T follicular helper cell (primary cell): ENCODE measurements around the gene DTD1.

Experiments
- DNase-seq: peaks from one replicate; pipeline ENCODE4 v3.0.0-alpha.2; 2020; ENCODE audit warnings: low read depth

Gene DTD1

GRCh38 chr20:18702736-18703135 is 114.9 kb downstream of the DTD1 start:
- DNase-seq = no peak

DNA sequence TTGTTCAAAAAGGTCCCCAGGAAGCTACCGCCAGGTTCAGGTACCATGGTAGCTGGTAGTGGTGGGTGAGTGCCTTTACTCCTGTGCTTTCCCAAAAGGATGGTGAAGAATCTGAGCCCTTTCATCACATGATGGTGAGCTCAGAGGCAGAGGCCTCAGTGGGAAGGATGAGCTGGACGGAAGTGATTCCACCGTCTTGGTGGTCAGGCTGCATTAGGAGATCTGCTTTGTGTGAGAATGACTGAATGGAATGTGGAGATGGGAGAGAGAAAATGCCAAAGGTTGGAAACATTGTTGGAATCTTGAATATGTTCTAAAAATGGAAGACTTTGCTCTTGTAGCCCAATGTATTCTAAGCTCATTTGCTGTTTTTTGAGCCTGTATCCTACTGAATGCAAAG is 117.6 kb downstream of the DTD1 start:
- DNase-seq = no peak

- DNase-seq = no peak
Measured at GRCh38 chr20:18705910-18706309, 118.1 kb downstream of the DTD1 start.

- DNase-seq = no peak
Measured at GRCh38 chr20:18712131-18712530, 124.3 kb downstream of the DTD1 start.

DNA sequence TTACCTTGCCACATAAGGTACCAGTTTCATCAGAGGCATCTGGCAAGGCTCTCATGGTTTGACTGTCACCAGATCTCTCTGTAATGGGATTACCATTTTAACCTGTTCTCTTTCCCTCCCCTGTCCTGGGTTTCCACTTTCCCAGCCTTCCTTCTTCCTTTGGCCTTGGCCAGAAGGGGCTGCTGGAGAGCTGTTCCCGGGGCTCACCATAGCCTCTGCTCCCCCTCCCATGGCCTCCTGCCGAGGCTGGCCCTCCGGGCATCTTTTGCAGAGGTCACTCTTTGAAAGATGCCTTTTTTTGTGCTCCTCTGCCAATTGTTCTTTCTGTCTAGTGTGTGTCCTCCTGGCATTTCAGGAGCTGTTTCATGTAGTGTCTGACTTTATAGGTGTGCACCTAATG is 125.0 kb downstream of the DTD1 start:
- DNase-seq = no peak

GRCh38 chr20:18715564-18715963 is 127.7 kb downstream of the DTD1 start:
- no peak for DNase-seq

DNA sequence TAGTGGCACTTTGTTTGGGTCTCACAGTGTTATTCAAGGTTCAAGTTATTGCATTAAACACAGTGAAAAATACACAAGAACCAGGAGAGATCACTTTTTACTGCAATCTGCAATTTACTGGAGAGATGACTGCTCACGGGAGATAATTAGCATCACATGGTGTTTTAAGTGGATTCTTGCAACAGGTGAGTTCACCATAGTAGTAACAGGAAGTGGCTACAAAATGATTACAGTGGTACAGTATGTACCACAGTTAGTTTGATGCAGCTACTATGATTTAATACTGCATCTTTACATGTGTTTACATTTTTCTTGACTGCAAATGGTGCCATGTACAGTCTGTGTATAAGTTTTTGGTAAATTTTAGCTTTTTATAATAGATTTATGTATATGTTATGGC is 129.2 kb downstream of the DTD1 start:
- DNase-seq = no peak

DNA sequence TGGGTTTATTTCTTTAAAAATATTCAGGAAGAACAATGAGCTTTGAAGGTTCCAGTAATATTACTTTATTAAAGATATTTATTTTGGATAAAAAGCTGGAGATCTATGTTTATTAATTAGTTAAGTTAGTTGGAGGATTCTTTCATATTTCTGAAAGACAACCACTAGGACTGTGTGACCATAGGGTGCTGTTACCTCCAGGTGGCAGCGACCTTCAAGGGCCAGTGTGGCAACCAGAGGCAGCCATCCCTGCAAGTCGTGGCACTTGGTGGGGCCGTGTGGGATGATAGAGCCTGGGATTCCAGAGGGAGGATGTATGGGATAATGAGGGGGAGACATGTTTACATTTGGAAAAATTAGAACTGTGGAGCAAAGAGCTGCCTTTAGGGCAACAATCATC is 130.3 kb downstream of the DTD1 start:
- no peak for DNase-seq

- no peak for DNase-seq
Measured at GRCh38 chr20:18719426-18719825, 131.6 kb downstream of the DTD1 start.

DNA sequence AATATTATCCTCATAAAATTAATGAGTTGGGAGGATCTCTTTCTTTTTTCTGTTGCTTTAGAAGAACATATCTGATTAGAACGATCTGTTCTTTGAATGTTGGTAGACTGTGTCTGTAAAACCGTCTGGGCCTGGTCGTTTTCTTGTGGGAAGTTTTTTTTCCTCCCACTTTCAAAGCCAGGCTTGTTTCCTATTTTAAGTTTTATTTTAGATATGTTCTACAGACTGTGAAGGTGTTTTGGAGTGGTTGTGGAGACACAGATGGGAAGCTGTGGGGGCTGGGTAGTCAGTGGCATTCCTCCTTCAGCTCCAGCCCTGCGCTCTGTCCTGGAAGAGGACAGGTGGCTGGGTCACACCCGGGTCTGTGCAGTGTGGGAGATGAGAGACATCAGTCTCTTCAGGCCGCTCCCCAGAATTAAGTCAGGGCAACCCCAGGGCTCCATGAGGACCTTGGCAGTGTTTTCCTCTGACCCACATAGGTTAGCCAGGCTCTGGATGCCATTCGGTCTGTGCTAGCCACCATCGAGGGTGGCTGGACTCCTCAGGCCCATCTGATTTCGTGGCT is 133.8 kb downstream of the DTD1 start:
- no peak for DNase-seq

DNA sequence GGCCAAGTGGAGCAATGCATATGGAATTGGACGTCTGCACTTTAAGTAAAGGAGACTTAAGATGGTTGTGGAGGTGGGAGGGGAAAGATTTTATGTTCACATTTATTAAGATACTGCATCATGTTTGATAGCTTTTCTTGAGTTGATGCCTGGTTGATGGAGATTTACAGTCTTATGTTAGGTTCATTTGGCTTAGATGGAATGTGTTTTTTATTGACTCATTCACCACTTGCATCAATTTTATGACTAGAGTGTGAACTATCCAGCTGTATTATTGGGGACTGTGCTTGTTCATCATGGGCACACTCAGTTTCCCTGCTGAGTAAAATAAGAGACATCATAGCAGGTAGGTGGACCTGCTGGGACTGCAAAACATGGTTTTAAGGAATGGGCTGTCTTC is 134.5 kb downstream of the DTD1 start:
- no peak for DNase-seq

DNA sequence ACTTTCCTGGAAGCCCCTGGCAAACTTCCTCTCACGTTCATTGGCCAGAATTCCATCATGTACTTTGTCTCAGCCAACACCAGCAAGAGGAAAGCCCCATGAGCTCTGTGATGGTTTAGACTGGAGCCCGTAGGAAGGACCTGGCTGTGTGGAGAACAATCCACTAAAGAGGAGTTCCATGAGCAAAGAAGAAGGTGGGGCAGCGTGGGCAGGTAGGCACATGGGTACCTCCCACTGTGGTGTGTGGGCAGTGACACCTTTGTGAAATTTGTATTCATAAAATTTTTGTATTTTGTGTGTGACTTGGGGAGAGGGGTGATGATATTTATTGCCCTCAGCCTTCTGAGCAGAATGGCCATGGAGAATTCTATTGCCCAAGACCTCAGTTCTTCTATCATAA is 136.2 kb downstream of the DTD1 start:
- DNase-seq = no peak

GRCh38 chr20:18724788-18725464 is 137.1 kb downstream of the DTD1 start:
- no peak for DNase-seq

DNA sequence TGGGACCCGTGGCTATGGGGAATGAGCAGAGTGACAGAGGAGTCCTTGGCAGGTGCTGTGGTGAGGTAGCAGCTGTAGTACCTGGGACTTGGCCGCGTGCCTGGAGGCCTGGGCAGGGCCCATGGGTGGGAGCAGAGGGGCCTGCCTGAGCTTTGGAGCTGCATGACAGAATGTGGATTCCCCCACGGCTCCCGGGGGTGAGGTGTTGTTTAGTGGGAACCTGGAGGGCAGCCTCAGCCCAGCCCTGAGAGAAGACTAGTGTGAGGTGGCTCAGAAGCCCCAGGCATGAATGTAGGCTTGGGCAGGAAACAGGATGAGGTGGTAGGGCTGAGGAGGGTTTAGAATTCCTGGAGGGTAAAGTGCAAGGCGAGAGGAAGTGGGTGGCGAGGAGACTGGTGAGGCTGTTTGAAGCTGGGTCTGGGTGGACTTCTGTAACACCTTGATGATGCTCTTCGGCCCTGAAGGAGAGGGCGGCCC is 139.2 kb downstream of the DTD1 start:
- no peak for DNase-seq

- no peak for DNase-seq
Measured at GRCh38 chr20:18728165-18728869, 140.5 kb downstream of the DTD1 start.

DNA sequence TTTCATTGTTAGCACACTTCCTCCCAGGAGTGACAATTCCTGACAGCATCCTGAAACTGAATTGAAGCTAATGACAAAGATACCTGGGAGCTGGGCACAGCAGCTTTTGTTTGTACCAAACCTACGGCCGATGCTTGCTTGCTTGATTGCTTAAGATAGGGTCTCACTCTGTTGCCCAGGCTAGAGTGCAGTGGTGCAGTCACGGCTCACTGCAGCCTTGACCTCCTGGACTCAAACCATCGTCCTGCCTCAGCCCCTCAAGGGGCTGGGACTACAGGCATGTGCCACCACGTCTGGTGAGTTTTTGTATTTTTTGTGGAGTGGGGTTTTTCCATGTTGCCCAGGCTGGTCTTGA is 141.0 kb downstream of the DTD1 start:
- DNase-seq = no peak

DNA sequence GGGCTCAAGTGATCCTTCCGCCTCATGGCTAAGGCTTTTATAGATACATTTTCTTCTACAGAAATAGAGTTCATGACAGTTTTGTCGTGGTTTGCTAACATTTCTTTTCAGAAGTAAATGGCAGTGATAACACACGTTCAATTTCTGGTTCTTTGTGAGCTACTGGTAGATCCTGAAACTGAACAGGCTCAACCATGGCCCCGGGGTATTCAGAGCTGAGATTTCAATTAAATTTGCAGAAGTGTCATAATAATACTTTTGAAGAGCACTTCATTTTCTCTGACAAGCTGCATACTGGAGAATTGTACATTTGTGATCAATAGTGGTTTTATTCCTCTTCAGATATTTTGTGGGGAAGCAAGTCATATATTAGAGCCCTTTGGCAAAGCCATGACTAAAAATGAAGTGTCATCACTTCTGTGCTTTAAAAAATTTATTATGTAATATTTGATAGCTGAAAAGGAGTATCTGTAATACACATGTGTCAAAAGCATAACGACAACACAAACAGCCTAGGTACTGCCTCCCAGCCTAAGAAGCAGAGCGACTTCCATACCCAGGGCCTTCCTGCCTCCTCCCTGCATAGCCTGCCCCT is 141.5 kb downstream of the DTD1 start:
- no peak for DNase-seq

- no peak for DNase-seq
Measured at GRCh38 chr20:18731940-18732339, 144.1 kb downstream of the DTD1 start.

- DNase-seq = no peak
Measured at GRCh38 chr20:18734525-18735189, 146.8 kb downstream of the DTD1 start.

DNA sequence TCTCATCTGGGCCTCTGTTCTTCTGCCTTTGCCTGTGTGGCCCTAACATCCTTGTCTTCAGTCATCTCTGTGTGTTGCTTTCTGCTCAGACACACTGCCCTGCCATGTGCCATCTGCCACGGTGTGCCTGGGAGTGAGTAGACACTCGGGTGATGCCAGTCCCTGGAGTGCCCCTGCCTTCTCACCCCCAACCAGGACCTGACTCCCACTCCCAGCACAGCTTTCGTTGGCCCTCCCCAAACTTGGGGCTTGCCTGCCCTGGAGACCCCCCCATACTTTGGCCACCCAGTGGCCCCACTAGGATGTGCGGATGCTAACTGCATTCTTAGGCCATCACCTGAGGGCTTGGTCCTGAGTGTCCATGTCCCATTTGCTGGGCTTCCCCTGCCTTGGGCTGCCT is 149.3 kb downstream of the DTD1 start:
- DNase-seq = no peak

- DNase-seq = no peak
Measured at GRCh38 chr20:18738055-18738454, 150.2 kb downstream of the DTD1 start.

- no peak for DNase-seq
Measured at GRCh38 chr20:18738888-18739287, 151.0 kb downstream of the DTD1 start.

DNA sequence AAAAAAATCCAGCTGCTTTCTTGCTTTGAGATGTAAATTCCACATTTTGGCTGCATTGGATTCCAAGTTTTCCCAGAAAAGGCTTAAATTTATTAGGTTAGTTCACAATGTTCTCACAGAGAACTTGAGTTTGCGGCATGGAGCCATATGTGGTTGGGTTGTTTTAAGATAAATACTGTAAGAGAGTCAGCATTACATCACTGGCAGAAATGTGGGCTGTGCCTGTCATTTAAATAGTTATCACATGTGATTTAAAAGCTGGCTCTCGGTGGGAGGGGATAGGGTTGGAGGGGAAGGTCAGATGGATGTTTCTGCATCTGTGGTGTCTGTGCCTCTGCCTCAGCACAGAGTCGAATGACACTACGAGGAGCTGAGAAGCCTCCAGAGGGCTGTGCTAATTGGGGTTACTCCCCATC is 151.9 kb downstream of the DTD1 start:
- DNase-seq = no peak
